HG03378 (cell line): ENCODE results near the gene ITGB8.
"Not testable (repeated sequence)": the region's sequence is repeated elsewhere in the genome, so short reads cannot be mapped to it uniquely, and the experiment has no call there.

Experiments
- ATAC-seq: cut with Tn5 transposase; IDR thresholded peaks from one replicate; pipeline ENCODE4 v1.9.1; 2021; ENCODE audit warnings: mild to moderate bottlenecking, moderate library complexity; ENCODE audit not compliant: unreplicated experiment

The ITGB8 gene

DNA sequence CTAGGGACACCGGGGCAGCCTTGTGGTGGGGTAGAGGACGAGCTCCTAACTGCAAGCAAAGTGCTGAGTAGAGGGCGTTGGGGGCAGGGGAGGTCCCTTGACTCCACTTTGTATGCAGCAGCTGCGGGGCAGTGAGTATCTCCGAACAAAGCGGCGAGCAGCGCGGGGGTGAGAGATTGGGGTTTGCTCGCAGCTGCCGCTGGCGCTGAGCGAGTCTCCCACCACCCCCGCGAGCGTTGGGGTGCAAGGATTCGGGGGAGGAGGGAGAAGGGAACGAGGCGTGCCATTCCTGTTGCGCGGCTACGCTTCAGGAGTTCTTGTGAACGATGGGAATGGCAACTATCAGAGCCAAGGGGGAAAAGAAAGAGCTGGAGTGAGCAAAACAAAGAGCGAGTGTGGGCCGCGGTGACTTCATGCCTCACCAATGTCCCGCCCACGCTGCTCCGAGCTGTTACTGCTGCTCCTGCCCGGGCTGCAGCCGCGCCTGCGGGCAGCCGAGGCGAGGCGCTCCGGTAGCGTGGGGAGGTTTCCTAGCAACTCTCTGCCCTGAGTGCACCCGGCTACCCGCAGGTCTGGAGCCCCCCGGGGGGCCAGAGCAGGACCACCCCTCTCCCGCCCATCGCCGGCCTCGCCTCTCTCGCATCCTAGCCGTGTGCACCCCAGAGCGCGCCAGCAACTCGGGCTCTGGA is at the start of gene ITGB8:
Gene ITGB8 (plus strand): TSS at position 662 of the 689 bp plus-strand sequence. CDS start 907 bp downstream, outside the sequence.
- peak; percentile 56 for ATAC-seq

- ATAC-seq = no peak
Measured at GRCh38 chr7:20282959-20283358, 47.7 kb upstream of the ITGB8 start.

DNA sequence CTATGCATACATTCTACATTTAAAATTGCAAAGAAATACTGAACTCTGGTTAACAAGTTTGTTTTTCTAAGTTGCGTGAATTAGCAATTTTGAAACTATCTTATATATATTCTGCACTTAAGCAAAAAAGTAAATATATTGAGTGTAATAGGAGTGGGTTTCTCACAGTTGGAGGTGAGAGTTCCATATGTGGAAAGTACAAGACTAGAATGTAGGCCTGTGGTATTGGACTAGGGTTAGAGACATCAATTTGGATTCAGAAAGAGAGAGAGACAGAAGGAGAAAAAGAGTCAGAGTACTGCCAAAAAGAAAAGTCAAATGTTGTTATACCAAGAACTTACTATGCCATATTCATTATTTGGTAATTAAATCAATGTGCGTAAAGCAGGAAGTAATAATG is 47.3 kb upstream of the ITGB8 start:
- no peak for ATAC-seq

- ATAC-seq = peak; percentile 55
Measured at GRCh38 chr7:20284003-20284770, 46.5 kb upstream of the ITGB8 start.

DNA sequence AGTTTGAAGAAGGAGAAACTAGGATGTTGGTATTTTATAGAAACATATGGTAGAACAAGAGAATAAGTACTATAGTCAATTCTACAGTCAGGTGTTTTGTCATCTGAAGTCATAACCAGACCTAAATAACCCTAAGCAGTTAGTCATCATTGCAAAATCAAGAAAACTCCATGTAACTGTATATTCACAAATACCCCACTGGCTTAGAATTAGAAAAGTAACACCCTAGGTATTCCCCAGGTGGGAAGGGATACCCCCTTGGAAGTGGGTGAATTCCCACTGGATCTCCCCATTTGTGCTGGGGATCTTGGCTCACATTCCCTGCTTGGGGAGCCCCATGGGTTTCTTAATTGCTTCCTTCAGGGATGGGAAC is 45.9 kb upstream of the ITGB8 start:
- no peak for ATAC-seq

GRCh38 chr7:20287317-20287716 is 43.4 kb upstream of the ITGB8 start:
- peak; percentile 56 for ATAC-seq

- no peak for ATAC-seq
Measured at GRCh38 chr7:20288036-20288435, 42.7 kb upstream of the ITGB8 start.

DNA sequence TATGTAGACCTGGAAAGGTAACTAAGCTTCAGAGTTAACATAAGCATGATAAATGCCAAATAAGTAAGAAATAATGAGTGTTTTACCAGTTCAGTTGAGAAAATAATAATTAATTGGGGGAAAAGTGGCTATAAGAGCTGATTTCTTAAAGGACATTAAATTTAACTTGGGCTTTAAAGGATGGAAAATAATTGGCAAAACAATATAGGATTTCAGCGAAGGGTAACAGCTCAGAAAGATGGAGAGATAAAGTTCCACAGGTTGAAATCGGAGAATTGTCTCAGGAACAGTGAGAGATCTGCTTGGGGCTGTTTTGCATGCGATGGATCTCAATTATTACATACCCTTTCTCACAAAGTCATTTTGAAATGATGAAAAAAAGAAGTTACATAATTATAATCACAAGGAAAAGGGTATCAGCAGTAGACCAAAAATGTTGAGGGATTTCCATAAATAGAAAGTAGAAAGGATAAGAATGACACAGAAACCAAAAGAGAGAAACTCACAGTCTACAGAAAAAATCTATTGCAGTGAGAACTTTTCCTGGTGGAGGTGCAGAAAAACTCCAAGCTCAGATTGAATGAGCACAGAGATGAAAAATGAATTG is 40.1 kb upstream of the ITGB8 start:
- no peak for ATAC-seq

DNA sequence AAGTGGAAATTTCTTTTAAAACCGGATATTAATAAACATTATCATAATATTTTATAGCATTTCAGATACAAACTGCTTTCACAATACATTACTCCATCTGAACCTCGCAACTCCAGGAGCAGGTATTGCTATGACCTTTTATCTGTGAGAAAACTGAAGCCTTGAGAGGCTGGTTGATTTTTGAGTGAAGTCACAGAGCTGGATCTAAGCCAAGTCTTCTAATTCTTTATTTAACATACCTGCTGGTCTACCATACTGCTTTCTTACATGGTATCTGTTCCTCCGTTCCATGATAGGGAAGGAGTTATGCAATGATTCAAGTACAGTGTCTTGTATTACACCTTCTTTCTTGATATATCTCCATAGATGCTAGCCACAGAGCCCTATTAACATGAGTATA is 37.4 kb upstream of the ITGB8 start:
- no peak for ATAC-seq

DNA sequence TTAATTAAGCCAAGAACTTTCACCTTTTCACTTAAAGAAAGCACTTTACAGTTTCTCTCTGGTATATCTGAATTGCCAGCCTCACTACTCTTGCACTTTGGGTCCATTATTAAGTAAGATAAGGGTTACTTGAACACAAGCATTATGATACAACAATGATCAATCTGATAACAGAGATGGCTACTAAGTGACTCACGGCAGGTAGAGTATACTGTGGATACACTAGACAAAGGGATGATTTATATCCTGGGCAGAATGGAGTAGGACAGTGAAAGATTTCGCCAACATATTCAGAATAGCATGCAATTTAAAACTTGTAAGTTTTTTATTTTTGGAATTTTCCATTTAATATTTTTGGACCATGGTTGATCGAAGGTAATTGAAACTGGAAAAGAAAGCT is 34.3 kb upstream of the ITGB8 start:
- no peak for ATAC-seq

- ATAC-seq = no peak
Measured at GRCh38 chr7:20296901-20297300, 33.8 kb upstream of the ITGB8 start.

DNA sequence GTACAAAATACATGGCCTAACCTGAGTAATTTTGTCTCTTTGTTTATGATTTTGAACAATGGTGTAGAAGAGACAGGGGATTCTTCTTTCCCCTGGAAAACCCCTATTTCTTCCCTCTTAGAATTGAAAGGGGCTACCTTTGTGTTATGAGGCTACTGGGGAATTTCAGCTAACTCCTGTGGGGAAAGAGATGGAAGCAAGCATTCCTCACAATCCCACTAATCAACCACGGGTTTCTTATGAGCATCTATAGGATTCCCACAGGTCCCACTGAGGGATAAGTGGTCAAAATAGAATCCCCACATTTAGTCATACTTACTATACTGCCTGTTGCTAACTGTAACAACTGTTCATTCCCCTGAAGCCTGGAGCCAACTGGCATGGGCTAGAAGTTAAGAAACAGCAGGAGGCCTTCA is 32.2 kb upstream of the ITGB8 start:
- peak; percentile 30 for ATAC-seq

DNA sequence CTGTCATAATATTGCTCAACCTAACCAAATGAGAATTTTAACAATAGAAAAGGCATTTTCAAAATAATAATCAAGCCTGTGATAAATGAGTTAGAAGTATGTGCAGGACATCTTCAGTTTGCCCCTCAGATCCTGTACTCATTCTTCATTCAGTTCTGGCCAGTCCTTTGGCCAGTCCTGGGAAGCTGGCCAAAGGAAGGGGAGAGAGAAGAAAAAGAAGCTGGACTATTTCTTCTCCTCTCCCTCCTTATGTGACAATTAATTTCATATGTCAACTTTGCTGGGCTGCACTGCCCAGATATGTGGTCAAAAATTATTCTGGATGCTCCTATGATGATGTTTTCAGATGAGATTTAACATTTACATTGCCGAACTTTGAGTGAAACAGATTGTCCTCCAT is 31.6 kb upstream of the ITGB8 start:
- no peak for ATAC-seq

GRCh38 chr7:20299647-20300312 is 30.9 kb upstream of the ITGB8 start:
- ATAC-seq = peak; percentile 55

- ATAC-seq = peak; percentile 52
Measured at GRCh38 chr7:20301311-20301939, 29.3 kb upstream of the ITGB8 start.

- not testable (repeated sequence) for ATAC-seq
Measured at GRCh38 chr7:20302300-20302699, 28.4 kb upstream of the ITGB8 start.

- ATAC-seq = no peak
Measured at GRCh38 chr7:20302891-20303290, 27.8 kb upstream of the ITGB8 start.

DNA sequence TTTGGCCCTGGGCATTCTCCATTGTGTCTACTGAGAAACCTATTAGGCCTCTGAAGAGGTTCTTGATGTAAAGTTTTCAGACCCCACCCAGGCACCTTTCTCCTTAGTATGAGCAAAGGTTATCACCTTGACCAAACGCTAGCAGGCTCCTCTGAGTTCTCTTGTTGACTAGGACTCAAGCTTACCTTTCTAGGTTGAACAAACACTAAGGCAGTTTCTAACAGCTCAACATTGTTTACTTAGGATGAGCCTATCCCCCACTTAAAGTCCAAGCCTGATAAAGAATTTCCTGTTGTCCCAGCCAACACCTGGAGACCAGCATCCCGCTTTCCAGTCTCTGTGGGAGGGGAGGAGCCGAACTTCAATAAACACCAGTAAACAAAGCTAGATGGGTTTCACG is 26.3 kb upstream of the ITGB8 start:
- ATAC-seq = no peak

- no peak for ATAC-seq
Measured at GRCh38 chr7:20305726-20306125, 25.0 kb upstream of the ITGB8 start.

GRCh38 chr7:20306180-20306946 is 24.3 kb upstream of the ITGB8 start:
- no peak for ATAC-seq
